ENCODE results near the gene ACTRT2. TPM values are rescaled to one million over a fixed set of nuclear protein-coding genes. Genes with fewer than 3 reads are reported as not detected.

The ACTRT2 gene
- polyA plus RNA-seq, 1 donor (not counting 4 experiments of a cell fraction or from before 2014, with no cell fraction given), result not detected

DNA sequence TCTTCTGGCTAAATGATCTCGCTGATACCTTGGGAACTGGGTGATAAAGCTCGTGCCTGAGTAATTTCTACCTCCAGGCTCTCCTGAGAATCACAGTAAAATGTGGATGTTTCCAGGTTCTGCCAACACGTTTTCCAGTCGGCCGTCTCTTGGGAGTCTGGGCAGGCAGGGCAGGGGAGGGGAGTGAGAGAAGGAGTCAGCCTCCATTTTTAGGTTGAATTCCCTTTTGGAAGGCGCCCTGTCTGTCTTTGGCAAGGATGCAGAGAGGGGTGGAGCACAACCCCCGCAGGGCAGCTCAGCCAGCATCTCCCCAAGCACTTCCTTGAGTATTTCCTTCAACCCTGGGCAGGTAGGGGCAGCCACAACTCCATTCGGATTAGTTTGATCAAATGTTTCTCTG, 15.5 kb upstream of the ACTRT2 start:
- no peak overlapping the region for H3K9ac ChIP-seq (ENCODE audit: control insufficient read depth, extremely low read depth, insufficient read depth, low read length)
- H3K9me1 ChIP-seq (ENCODE audit: control insufficient read depth, extremely low read depth, insufficient read depth, low read length), result no peaks in the 10 kb centered on the region
- no peak overlapping the region for H3K4me2 ChIP-seq (ENCODE audit: control insufficient read depth, extremely low read depth, insufficient read depth, low read depth, low read length)
- H3K27me3 ChIP-seq (ENCODE audit: control insufficient read depth, extremely low read depth, insufficient read depth, low read length), result no peaks in the 10 kb centered on the region
- FAIRE-seq, result no peak
- H3K79me2 ChIP-seq (ENCODE audit: control insufficient read depth, insufficient read depth, low read length), result no peaks in the 10 kb centered on the region
- H3K27ac ChIP-seq (ENCODE audit: control insufficient read depth, insufficient read depth, low read length), result no peak overlapping the region
- no peaks in the 10 kb centered on the region for H3K4me1 ChIP-seq (ENCODE audit: control insufficient read depth, extremely low read depth, insufficient read depth, low read length)
- H2AFZ ChIP-seq (ENCODE audit: control insufficient read depth, low read length), result no peak overlapping the region
- TF ChIP-seq, protein P1, sequence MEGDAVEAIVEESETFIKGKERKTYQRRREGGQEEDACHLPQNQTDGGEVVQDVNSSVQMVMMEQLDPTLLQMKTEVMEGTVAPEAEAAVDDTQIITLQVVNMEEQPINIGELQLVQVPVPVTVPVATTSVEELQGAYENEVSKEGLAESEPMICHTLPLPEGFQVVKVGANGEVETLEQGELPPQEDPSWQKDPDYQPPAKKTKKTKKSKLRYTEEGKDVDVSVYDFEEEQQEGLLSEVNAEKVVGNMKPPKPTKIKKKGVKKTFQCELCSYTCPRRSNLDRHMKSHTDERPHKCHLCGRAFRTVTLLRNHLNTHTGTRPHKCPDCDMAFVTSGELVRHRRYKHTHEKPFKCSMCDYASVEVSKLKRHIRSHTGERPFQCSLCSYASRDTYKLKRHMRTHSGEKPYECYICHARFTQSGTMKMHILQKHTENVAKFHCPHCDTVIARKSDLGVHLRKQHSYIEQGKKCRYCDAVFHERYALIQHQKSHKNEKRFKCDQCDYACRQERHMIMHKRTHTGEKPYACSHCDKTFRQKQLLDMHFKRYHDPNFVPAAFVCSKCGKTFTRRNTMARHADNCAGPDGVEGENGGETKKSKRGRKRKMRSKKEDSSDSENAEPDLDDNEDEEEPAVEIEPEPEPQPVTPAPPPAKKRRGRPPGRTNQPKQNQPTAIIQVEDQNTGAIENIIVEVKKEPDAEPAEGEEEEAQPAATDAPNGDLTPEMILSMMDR (optimal IDR thresholded peaks at IDR 0.05 in 1 of 3, IDR thresholded peaks at IDR 0.05 in 1 of 3, conservative IDR thresholded peaks at IDR 0.05 in 1 of 3; ENCODE audit: extremely low read depth in 1 of 3, insufficient read depth in 2 of 3, low read length in 3 of 3), result no peak
- TF ChIP-seq EZH2 (IDR thresholded peaks at IDR 0.05; ENCODE audit: low read length), result no peak
- H3K4me3 ChIP-seq (ENCODE audit: control insufficient read depth in 2 of 3, extremely low read depth in 1 of 3, insufficient read depth in 2 of 3, low read depth in 1 of 3, low read length in 3 of 3), result no peak overlapping the region
- no peaks in the 10 kb centered on the region for H3K36me3 ChIP-seq (ENCODE audit: control insufficient read depth in 2 of 2, extremely low read depth in 1 of 2, insufficient read depth in 2 of 2, low read length in 2 of 2)
- H4K20me1 ChIP-seq (ENCODE audit: control insufficient read depth, extremely low read depth, insufficient read depth, low read length), result no peaks in the 10 kb centered on the region
- dilution Hi-C loops (cut with MboI; ENCODE audit: extremely low pct_ligation_motif_present, low sequenced_read_pairs), result no loop called here
- DNase-seq (ENCODE audit: low read depth, low spot score), result no peak
- H3K9me3 ChIP-seq (ENCODE audit: control insufficient read depth, low read depth, low read length), result peaks cover 9% of the 10 kb centered on the region

- H2AFZ ChIP-seq (ENCODE audit: control insufficient read depth, low read length), result no peak overlapping the region
- H3K9me1 ChIP-seq (ENCODE audit: control insufficient read depth, extremely low read depth, insufficient read depth, low read length), result no peaks in the 10 kb centered on the region
- DNase-seq (ENCODE audit: low read depth, low spot score) (no peak), FAIRE-seq (no peak)
- dilution Hi-C loops (cut with MboI; ENCODE audit: extremely low pct_ligation_motif_present, low sequenced_read_pairs), result no loop called here
- no peak overlapping the region for H3K4me2 ChIP-seq (ENCODE audit: control insufficient read depth, extremely low read depth, insufficient read depth, low read depth, low read length)
- no peaks in the 10 kb centered on the region for H3K4me1 ChIP-seq (ENCODE audit: control insufficient read depth, extremely low read depth, insufficient read depth, low read length)
- H3K79me2 ChIP-seq (ENCODE audit: control insufficient read depth, insufficient read depth, low read length), result no peaks in the 10 kb centered on the region
- no peak overlapping the region for H3K9ac ChIP-seq (ENCODE audit: control insufficient read depth, extremely low read depth, insufficient read depth, low read length)
- TF ChIP-seq, protein P1 (optimal IDR thresholded peaks at IDR 0.05 in 1 of 3, IDR thresholded peaks at IDR 0.05 in 1 of 3, conservative IDR thresholded peaks at IDR 0.05 in 1 of 3; ENCODE audit: extremely low read depth in 1 of 3, insufficient read depth in 2 of 3, low read length in 3 of 3), result no peak
- TF ChIP-seq EZH2 (IDR thresholded peaks at IDR 0.05; ENCODE audit: low read length), result no peak
- no peak overlapping the region for H3K4me3 ChIP-seq (ENCODE audit: control insufficient read depth in 2 of 3, extremely low read depth in 1 of 3, insufficient read depth in 2 of 3, low read depth in 1 of 3, low read length in 3 of 3)
- peaks cover 5% of the 10 kb centered on the region for H3K9me3 ChIP-seq (ENCODE audit: control insufficient read depth, low read depth, low read length)
- no peaks in the 10 kb centered on the region for H3K36me3 ChIP-seq (ENCODE audit: control insufficient read depth in 2 of 2, extremely low read depth in 1 of 2, insufficient read depth in 2 of 2, low read length in 2 of 2)
- H4K20me1 ChIP-seq (ENCODE audit: control insufficient read depth, extremely low read depth, insufficient read depth, low read length), result no peaks in the 10 kb centered on the region
- peaks cover 3% of the 10 kb centered on the region for H3K27me3 ChIP-seq (ENCODE audit: control insufficient read depth, extremely low read depth, insufficient read depth, low read length)
- H3K27ac ChIP-seq (ENCODE audit: control insufficient read depth, insufficient read depth, low read length), result no peak overlapping the region
These were observed 13.7 kb upstream of the ACTRT2 start for GRCh38 chr1:3007298-3008147.
